Suprapubic skin (tissue), 4 donors: ENCODE measurements around the gene IFNA1. TPM values are rescaled to one million over a fixed set of nuclear protein-coding genes. Genes with fewer than 3 reads are reported as not detected.

Experiments used
- DNase-seq, 2 donors: peaks; one replicate each; pipeline ENCODE4 v3.0.0-alpha.2; 2019; ENCODE audit warnings: low spot score in 2 of 2
- H3K27ac ChIP-seq: fragments of 200-600 bp; sonication (generic); one replicate; pipeline ENCODE4 v1.5.1; 2019
- H3K27me3 ChIP-seq: fragments of 200-600 bp; sonication (generic); one replicate; pipeline ENCODE4 v1.5.1; 2019
- H3K36me3 ChIP-seq: fragments of 200-600 bp; sonication (generic); one replicate; pipeline ENCODE4 v1.5.1; 2019
- H3K4me1 ChIP-seq: fragments of 200-600 bp; sonication (generic); one replicate; pipeline ENCODE4 v1.5.1; 2019
- H3K4me3 ChIP-seq: fragments of 200-600 bp; sonication (generic); one replicate; pipeline ENCODE4 v1.5.1; 2019; ENCODE audit warnings: mild to moderate bottlenecking
- H3K9me3 ChIP-seq: fragments of 200-600 bp; sonication (generic); one replicate; pipeline ENCODE4 v1.5.1; 2019
- CTCF ChIP-seq, 2 donors: fragments of 200-600 bp in 1 of 2; fragments of 450-650 bp in 1 of 2; sonication (generic) in 1 of 2; IDR thresholded peaks; one replicate each; pipeline ENCODE4 v1.5.1; 2016 to 2019; ENCODE audit warnings: antibody characterized with exemption in 2 of 2, mild to moderate bottlenecking in 1 of 2, moderate library complexity in 1 of 2
- EP300 ChIP-seq: sonication (generic); formaldehyde crosslinking; IDR thresholded peaks from one replicate; pipeline ENCODE4 v1.6.1; 2017; ENCODE audit warnings: antibody characterized with exemption
- POLR2A ChIP-seq, 2 donors: fragments of 450-650 bp; IDR thresholded peaks; one replicate each; pipeline ENCODE4 v1.6.1; 2017; ENCODE audit warnings: antibody characterized with exemption in 2 of 2, mild to moderate bottlenecking in 2 of 2, moderate library complexity in 2 of 2
- POLR2AphosphoS5 ChIP-seq, 3 donors: sonication (generic); formaldehyde crosslinking; IDR thresholded peaks; one replicate each; pipeline ENCODE4 v1.6.1; 2017; ENCODE audit warnings: antibody characterized with exemption in 3 of 3
- WGBS: methylation state at CpG from one replicate; pipeline ENCODE4 v1.1.5; 2018; 5-methylcytosine and 5-hydroxymethylcytosine counted together
- total RNA-seq, 4 donors: library from RNA; depleted of rRNA; stranded (reverse); fragments of >200 nt; gene quantifications; one replicate each; pipeline ENCODE4 v1.1.0, GENCODE V29; 2016

The IFNA1 gene
- total RNA-seq, 4 donors from 2014 or later, result not detected

GRCh38 chr9:21450733-21451394 lies 10.6 kb downstream of the IFNA1 start:
- Histone ChIP-seq H3K4me1 (no peaks in the 10 kb centered on the region), H3K9me3 (no peaks in the 10 kb centered on the region), H3K4me3 (no peak overlapping the region), H3K27me3 (peaks cover 7% of the 10 kb centered on the region), H3K27ac (no peak overlapping the region), H3K36me3 (no peaks in the 10 kb centered on the region)
- TF ChIP-seq POLR2A (IDR thresholded peaks at IDR 0.05) (no peak), CTCF (IDR thresholded peaks at IDR 0.05) (no peak), EP300 (no peak), POLR2AphosphoS5 (IDR thresholded peaks at IDR 0.05) (no peak)
- DNase-seq, result no peak
- WGBS, result 69% methylated on average over 4 of the region's 4 CpGs

- no peak for DNase-seq
- Histone ChIP-seq H3K27ac (no peak overlapping the region), H3K4me3 (no peak overlapping the region), H3K36me3 (no peaks in the 10 kb centered on the region), H3K9me3 (no peaks in the 10 kb centered on the region), H3K27me3 (peaks cover 7% of the 10 kb centered on the region), H3K4me1 (no peaks in the 10 kb centered on the region)
- TF ChIP-seq CTCF (IDR thresholded peaks at IDR 0.05) (no peak), EP300 (no peak), POLR2AphosphoS5 (IDR thresholded peaks at IDR 0.05) (no peak), POLR2A (IDR thresholded peaks at IDR 0.05) (no peak)
- WGBS, result 78% methylated on average over 4 of the region's 4 CpGs
Observed at GRCh38 chr9:21452681-21453080, 12.4 kb downstream of the IFNA1 start.

GRCh38 chr9:21454149-21454548 lies 13.9 kb downstream of the IFNA1 start:
- TF ChIP-seq CTCF (IDR thresholded peaks at IDR 0.05) (no peak), EP300 (no peak), POLR2A (IDR thresholded peaks at IDR 0.05) (no peak)
- H3K36me3 ChIP-seq, result no peaks in the 10 kb centered on the region
- H3K9me3 ChIP-seq, result no peaks in the 10 kb centered on the region
- peaks cover 1% of the 10 kb centered on the region for H3K27me3 ChIP-seq
- no peaks in the 10 kb centered on the region for H3K4me1 ChIP-seq
- 73% methylated on average over 2 of the region's 2 CpGs for WGBS
- no peak overlapping the region for H3K4me3 ChIP-seq
- no peak overlapping the region for H3K27ac ChIP-seq
- DNase-seq, result no peak

GRCh38 chr9:21455320-21455719 lies 15.1 kb downstream of the IFNA1 start:
- Histone ChIP-seq H3K27ac (no peak overlapping the region), H3K4me1 (no peaks in the 10 kb centered on the region), H3K9me3 (no peaks in the 10 kb centered on the region), H3K4me3 (no peak overlapping the region), H3K36me3 (no peaks in the 10 kb centered on the region), H3K27me3 (no peaks in the 10 kb centered on the region)
- DNase-seq, result no peak
- TF ChIP-seq EP300 (no peak), POLR2AphosphoS5 (IDR thresholded peaks at IDR 0.05) (no peak), POLR2A (IDR thresholded peaks at IDR 0.05) (no peak), CTCF (IDR thresholded peaks at IDR 0.05) (peak; percentile 12 to 66)

GRCh38 chr9:21461377-21461776 lies 21.1 kb downstream of the IFNA1 start:
- no peak for TF ChIP-seq CTCF (IDR thresholded peaks at IDR 0.05)
- TF ChIP-seq POLR2A (IDR thresholded peaks at IDR 0.05), result no peak
- TF ChIP-seq POLR2AphosphoS5 (IDR thresholded peaks at IDR 0.05), result no peak
- TF ChIP-seq EP300, result no peak
- no peaks in the 10 kb centered on the region for H3K36me3 ChIP-seq
- no peaks in the 10 kb centered on the region for H3K27me3 ChIP-seq
- no peak for DNase-seq
- no peak overlapping the region for H3K27ac ChIP-seq
- no peaks in the 10 kb centered on the region for H3K9me3 ChIP-seq
- H3K4me3 ChIP-seq, result no peak overlapping the region
- 82% methylated on average over 1 of the region's 1 CpG for WGBS
- H3K4me1 ChIP-seq, result no peaks in the 10 kb centered on the region
